ENCODE data around the gene BCAS4.

BCAS4 gene

DNA sequence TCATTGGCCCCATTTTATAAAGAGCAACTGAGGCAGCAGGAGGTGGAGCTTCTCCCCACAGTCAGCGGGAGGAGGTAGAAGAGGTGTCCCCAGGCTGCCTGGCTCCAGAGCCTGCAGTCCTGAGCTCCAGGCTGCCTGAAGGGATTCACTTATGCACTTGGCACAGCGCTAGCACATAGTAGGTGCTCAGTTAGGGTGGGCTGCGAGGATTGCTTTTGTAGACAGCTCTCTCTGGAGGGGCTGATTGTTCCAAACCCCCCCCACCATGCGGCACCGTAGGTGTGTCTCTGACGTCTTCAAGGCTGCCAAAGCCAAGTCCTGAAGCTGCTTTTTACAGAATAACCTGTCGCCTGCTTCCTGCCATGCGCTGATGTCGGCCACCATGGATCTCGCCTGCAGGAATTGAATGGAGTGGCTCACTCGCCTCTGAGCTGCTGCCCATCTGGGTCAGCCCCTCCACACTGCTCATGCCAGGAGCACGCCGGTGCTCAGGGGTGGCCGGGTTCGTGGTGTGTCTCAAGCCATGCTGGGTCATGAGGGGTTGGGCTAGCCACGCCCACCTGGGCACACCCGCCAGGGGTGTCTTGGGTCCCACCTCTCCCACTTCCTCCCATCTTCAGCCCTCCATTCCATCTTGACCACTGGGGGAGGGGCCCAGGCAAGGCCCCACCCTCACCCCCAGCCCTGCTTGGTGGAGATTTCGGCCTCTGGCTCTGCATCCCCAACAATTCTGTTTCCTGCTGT, 59.8 kb downstream of the BCAS4 start:
- no peak for TF ChIP-seq CREB1 (IDR thresholded peaks at IDR 0.05; ENCODE audit: low read depth)
- no peak for TF ChIP-seq TEAD4 (IDR thresholded peaks at IDR 0.05)
- TF ChIP-seq EGR1 (IDR thresholded peaks at IDR 0.05) = no peak
- TF ChIP-seq, protein P1, sequence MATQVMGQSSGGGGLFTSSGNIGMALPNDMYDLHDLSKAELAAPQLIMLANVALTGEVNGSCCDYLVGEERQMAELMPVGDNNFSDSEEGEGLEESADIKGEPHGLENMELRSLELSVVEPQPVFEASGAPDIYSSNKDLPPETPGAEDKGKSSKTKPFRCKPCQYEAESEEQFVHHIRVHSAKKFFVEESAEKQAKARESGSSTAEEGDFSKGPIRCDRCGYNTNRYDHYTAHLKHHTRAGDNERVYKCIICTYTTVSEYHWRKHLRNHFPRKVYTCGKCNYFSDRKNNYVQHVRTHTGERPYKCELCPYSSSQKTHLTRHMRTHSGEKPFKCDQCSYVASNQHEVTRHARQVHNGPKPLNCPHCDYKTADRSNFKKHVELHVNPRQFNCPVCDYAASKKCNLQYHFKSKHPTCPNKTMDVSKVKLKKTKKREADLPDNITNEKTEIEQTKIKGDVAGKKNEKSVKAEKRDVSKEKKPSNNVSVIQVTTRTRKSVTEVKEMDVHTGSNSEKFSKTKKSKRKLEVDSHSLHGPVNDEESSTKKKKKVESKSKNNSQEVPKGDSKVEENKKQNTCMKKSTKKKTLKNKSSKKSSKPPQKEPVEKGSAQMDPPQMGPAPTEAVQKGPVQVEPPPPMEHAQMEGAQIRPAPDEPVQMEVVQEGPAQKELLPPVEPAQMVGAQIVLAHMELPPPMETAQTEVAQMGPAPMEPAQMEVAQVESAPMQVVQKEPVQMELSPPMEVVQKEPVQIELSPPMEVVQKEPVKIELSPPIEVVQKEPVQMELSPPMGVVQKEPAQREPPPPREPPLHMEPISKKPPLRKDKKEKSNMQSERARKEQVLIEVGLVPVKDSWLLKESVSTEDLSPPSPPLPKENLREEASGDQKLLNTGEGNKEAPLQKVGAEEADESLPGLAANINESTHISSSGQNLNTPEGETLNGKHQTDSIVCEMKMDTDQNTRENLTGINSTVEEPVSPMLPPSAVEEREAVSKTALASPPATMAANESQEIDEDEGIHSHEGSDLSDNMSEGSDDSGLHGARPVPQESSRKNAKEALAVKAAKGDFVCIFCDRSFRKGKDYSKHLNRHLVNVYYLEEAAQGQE (IDR thresholded peaks at IDR 0.05; ENCODE audit: low read depth) = no peak
- no peak for TF ChIP-seq TAF1 (IDR thresholded peaks at IDR 0.05; ENCODE audit: low read depth)
- no peak for TF ChIP-seq YY1 (IDR thresholded peaks at IDR 0.05; ENCODE audit: low read depth)
- no peak for TF ChIP-seq RAD21 (IDR thresholded peaks at IDR 0.05; ENCODE audit: low read depth)
- TF ChIP-seq EP300 (IDR thresholded peaks at IDR 0.05; ENCODE audit: borderline replicate concordance) = no peak
- TF ChIP-seq CEBPB (IDR thresholded peaks at IDR 0.05) = no peak
- TF ChIP-seq, protein P2, sequence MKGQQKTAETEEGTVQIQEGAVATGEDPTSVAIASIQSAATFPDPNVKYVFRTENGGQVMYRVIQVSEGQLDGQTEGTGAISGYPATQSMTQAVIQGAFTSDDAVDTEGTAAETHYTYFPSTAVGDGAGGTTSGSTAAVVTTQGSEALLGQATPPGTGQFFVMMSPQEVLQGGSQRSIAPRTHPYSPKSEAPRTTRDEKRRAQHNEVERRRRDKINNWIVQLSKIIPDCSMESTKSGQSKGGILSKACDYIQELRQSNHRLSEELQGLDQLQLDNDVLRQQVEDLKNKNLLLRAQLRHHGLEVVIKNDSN (IDR thresholded peaks at IDR 0.05) = no peak
- TF ChIP-seq ZBTB7A (IDR thresholded peaks at IDR 0.05; ENCODE audit: low read depth) = no peak
- no peak for TF ChIP-seq NFIC (IDR thresholded peaks at IDR 0.05)
- TF ChIP-seq, protein P3, sequence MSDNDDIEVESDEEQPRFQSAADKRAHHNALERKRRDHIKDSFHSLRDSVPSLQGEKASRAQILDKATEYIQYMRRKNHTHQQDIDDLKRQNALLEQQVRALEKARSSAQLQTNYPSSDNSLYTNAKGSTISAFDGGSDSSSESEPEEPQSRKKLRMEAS (IDR thresholded peaks at IDR 0.05) = no peak
- no peak for TF ChIP-seq TCF12 (IDR thresholded peaks at IDR 0.05; ENCODE audit: low read depth)
- no peak for TF ChIP-seq FOXM1 (IDR thresholded peaks at IDR 0.05; ENCODE audit: borderline replicate concordance, low read depth)

DNA sequence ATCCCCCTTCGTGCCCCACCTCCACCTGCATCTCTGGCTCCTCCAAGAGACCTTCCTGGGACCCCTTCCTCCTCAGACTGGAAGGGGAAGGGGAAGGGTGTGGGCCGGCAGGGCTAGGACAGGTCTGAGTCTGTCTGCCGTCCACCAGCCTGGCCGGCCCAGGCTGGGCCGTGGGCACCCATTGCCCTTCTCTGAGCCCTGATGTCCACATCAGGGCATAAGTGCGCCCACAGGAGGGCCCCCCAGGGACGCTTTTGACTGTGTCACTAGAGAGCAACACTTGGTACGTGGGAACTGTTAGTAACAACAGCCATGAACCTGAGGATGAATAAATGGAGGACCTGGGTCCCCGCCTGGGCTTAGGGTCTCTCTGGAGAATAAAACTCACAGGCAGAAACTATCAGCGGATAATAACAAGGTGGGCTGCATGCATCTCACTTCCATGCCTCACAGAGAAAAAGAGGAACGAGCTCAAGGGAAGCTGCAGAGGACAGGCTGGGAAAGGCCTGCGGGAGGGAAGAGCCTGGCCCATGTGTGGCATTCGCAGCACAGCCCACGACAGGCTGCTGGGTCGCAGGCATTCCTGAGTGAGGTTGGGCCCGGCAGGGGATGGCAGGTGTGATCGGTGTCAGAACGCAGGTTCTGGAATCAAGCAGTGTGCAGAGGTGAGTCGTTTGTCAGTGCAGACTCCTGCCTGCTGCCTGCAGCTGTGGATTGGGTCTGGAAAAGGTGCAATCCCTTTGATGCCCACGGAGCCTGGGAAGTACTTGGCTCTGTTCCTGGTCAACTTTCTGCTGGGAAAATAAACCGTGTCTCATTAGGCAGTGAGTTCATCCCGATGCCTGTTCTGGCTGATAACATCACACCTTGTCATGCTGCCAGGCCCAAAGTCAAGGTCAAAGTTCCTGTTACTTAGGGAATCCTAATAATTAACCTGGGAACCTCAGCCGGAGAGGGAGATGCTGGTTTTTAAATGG, 60.9 kb downstream of the BCAS4 start:
- TF ChIP-seq NFIC (IDR thresholded peaks at IDR 0.05) (peak; percentile 26; the same call in 1 of the 2 replicates), CREB1 (IDR thresholded peaks at IDR 0.05; ENCODE audit: low read depth) (no peak), CEBPB (IDR thresholded peaks at IDR 0.05) (no peak), TCF12 (IDR thresholded peaks at IDR 0.05; ENCODE audit: low read depth) (peak; percentile 48; the same call in 1 of the 2 replicates), EP300 (IDR thresholded peaks at IDR 0.05; ENCODE audit: borderline replicate concordance) (no peak), TEAD4 (IDR thresholded peaks at IDR 0.05) (peak; percentile 50; the same call in 1 of the 2 replicates), RAD21 (IDR thresholded peaks at IDR 0.05; ENCODE audit: low read depth) (no peak), TAF1 (IDR thresholded peaks at IDR 0.05; ENCODE audit: low read depth) (no peak), ZBTB7A (IDR thresholded peaks at IDR 0.05; ENCODE audit: low read depth) (no peak), EGR1 (IDR thresholded peaks at IDR 0.05) (no peak), FOXM1 (IDR thresholded peaks at IDR 0.05; ENCODE audit: borderline replicate concordance, low read depth) (no peak), YY1 (IDR thresholded peaks at IDR 0.05; ENCODE audit: low read depth) (no peak)
- TF ChIP-seq, protein P2 (IDR thresholded peaks at IDR 0.05) = no peak
- TF ChIP-seq, protein P3 (IDR thresholded peaks at IDR 0.05) = peak; percentile 49; the same call in 1 of the 2 replicates
- TF ChIP-seq, protein P1 (IDR thresholded peaks at IDR 0.05; ENCODE audit: low read depth) = no peak

DNA sequence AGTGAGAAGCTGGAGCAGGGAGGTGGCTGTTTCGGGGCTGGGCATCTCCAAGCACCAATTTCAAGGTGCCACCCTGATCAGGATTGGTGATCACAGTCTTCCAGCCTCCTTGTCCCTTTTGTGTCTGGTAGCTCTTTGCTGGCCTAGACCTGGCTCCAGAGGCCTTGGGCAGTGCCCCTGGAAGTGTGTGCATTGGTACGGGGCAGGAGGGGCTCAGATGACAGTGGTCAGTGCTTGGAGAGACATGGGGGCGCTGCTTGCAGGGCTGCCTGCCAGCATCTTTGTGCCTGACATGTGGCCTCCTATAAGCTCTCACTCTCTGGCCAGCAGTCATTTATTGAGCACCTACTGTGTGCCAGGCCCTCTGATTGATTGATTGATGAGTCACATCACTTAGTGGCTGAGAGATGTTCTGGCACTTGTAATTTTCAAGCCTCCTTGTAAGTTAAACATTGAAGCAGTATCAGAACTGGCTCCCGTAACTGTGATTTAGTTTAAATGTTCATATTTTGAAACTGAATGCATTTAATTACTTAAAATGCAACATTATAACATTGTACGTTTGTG, 61.7 kb downstream of the BCAS4 start:
- no peak for TF ChIP-seq CEBPB (IDR thresholded peaks at IDR 0.05)

DNA sequence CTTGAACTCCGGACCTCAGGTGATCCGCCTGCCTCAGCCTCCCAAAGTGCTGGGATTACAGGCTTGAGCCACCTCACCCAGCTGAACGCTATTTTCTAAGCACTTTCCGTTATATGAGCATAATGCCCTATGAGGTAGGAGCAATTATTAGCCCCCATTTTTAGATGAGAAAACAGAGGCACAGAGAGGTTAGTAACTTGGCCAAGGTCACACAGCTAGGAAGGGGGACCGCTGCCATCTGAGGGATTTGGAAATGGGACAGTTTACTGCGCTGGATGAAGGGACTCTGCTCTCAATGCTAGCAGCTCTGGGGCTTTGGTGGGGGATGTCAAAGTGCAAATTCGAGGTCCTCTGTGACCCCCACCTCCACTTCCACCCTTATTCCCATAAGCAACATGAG, 62.5 kb downstream of the BCAS4 start:
- TF ChIP-seq CEBPB (IDR thresholded peaks at IDR 0.05) (no peak), TEAD4 (IDR thresholded peaks at IDR 0.05) (no peak), TAF1 (IDR thresholded peaks at IDR 0.05; ENCODE audit: low read depth) (no peak), RAD21 (IDR thresholded peaks at IDR 0.05; ENCODE audit: low read depth) (no peak), NFIC (IDR thresholded peaks at IDR 0.05) (no peak)

DNA sequence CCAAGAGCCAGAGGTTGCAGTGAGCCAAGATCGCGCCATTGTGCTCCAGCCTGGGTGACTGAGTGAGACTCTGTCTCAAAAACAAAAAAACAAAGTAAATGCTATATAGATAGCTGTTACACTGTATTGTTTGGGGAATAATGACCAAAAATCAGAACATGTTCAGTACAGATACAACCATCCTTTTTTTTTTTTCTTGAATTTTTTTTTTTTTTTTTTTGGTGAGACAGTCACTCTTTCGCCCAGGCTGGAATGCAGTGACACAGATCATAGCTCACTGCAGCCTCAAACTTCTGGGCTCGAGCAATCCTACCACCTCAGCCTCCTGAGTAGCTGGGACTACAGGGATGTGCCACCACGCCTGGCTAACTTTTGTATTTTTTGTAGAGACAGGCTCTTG, 63.7 kb downstream of the BCAS4 start:
- no peak for TF ChIP-seq EP300 (IDR thresholded peaks at IDR 0.05; ENCODE audit: borderline replicate concordance)
- TF ChIP-seq CEBPB (IDR thresholded peaks at IDR 0.05) = no peak
- TF ChIP-seq TEAD4 (IDR thresholded peaks at IDR 0.05) = no peak
- TF ChIP-seq RAD21 (IDR thresholded peaks at IDR 0.05; ENCODE audit: low read depth) = no peak
- TF ChIP-seq, protein P2 (IDR thresholded peaks at IDR 0.05) = no peak
- TF ChIP-seq FOXM1 (IDR thresholded peaks at IDR 0.05; ENCODE audit: borderline replicate concordance, low read depth) = no peak
- no peak for TF ChIP-seq YY1 (IDR thresholded peaks at IDR 0.05; ENCODE audit: low read depth)
- TF ChIP-seq TCF12 (IDR thresholded peaks at IDR 0.05; ENCODE audit: low read depth) = no peak
- TF ChIP-seq EGR1 (IDR thresholded peaks at IDR 0.05) = no peak
- TF ChIP-seq CREB1 (IDR thresholded peaks at IDR 0.05; ENCODE audit: low read depth) = no peak
- TF ChIP-seq ZBTB7A (IDR thresholded peaks at IDR 0.05; ENCODE audit: low read depth) = no peak
- TF ChIP-seq, protein P1 (IDR thresholded peaks at IDR 0.05; ENCODE audit: low read depth) = no peak

All from Ishikawa (cell line).